ENCODE results near the gene PARL. TPM values are rescaled to one million over a fixed set of nuclear protein-coding genes. Genes with fewer than 3 reads are reported as not detected.

The PARL gene
- total RNA-seq, 2 experiments from 2014 or later = 80.0 to 83.5 TPM

DNA sequence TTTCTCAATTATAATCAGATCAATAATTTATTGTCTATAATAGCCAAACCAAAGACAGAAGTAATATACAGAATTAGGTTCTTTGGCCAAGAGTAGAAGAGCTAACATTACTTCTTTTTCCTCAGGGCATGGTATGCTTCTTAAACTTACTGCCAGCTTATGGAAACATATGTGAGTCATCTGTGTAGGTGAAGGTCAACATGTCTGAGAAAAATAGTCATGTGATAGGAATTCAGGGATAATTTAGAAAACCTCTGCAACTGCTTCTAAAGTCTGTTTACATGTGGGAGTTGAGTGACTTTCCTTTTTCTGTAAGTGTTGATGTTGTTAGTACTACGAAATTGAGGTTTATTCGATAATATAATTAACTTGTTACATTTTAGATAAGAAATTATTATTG lies 40.1 kb downstream of the PARL start:
- Mint-ChIP-seq H3K4me1 (ENCODE audit: low read depth) (peaks cover 14% of the 10 kb centered on the region), H3K36me3 (ENCODE audit: low read depth) (peaks cover 33% of the 10 kb centered on the region)
- peak; percentile 65 for ATAC-seq

DNA sequence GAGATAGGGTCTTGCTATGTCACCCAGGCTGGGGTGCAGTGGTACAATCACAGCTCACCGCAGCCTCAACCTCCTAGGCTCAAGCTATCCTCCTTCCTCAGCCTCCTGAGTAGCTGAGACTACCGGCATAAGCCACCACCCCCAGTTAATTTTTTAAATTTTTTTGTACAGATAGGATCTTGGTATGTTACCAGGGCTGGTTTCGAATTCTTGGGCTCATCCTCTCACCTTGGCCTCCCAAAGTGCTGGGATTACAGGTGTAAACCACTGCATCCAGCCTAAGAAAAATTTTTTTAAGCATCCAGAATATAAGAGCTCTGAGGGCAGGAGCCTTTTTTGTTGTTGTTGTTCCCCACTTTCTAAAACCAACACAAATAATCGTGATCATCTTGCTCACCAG lies 44.9 kb downstream of the PARL start:
- intact Hi-C loops (cut with micrococcal nuclease) = no loop called here
- TF ChIP-seq, protein P1, sequence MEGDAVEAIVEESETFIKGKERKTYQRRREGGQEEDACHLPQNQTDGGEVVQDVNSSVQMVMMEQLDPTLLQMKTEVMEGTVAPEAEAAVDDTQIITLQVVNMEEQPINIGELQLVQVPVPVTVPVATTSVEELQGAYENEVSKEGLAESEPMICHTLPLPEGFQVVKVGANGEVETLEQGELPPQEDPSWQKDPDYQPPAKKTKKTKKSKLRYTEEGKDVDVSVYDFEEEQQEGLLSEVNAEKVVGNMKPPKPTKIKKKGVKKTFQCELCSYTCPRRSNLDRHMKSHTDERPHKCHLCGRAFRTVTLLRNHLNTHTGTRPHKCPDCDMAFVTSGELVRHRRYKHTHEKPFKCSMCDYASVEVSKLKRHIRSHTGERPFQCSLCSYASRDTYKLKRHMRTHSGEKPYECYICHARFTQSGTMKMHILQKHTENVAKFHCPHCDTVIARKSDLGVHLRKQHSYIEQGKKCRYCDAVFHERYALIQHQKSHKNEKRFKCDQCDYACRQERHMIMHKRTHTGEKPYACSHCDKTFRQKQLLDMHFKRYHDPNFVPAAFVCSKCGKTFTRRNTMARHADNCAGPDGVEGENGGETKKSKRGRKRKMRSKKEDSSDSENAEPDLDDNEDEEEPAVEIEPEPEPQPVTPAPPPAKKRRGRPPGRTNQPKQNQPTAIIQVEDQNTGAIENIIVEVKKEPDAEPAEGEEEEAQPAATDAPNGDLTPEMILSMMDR (IDR thresholded peaks at IDR 0.05) = no peak
- H3K36me3 Mint-ChIP-seq (ENCODE audit: low read depth) = peaks cover 23% of the 10 kb centered on the region
- no peak overlapping the region for H3K27ac Mint-ChIP-seq
- no peaks in the 10 kb centered on the region for H3K27me3 Mint-ChIP-seq
- peaks cover 5% of the 10 kb centered on the region for H3K4me1 Mint-ChIP-seq (ENCODE audit: low read depth)
- H3K9me3 Mint-ChIP-seq = no peaks in the 10 kb centered on the region
- DNase-seq = no peak
- no peak overlapping the region for H3K4me3 Mint-ChIP-seq
- CTCF ChIA-PET = interaction anchor here (1.1 kb wide), 1 partner anchor 16 kb away, joined by 3 read pairs; no protein-coding TSS in a partner anchor
- ATAC-seq = no peak
- POLR2A ChIA-PET = interaction anchor here (1.2 kb wide), 1 partner anchor 13 kb away, joined by 3 read pairs; no protein-coding TSS in a partner anchor

More for the DNA sequence above, 40.1 kb downstream of the PARL start:
- ChIA-PET POLR2A (interaction anchor here (0.6 kb wide), 1 partner anchor 285 kb away, joined by 3 read pairs; no protein-coding TSS in a partner anchor), CTCF (interaction anchor here (0.9 to 1.7 kb wide), 2 partner anchors 40 to 78 kb away, joined by 3 to 8 read pairs; partner anchors contain the start of gene PARL)
- Mint-ChIP-seq H3K27ac (peak overlapping the region; percentile 2), H3K4me3 (no peak overlapping the region), H3K9me3 (no peaks in the 10 kb centered on the region), H3K27me3 (no peaks in the 10 kb centered on the region)
- TF ChIP-seq, protein P1 (IDR thresholded peaks at IDR 0.05) = no peak
- intact Hi-C loops (cut with micrococcal nuclease) = no loop called here
- no peak for DNase-seq

DNA sequence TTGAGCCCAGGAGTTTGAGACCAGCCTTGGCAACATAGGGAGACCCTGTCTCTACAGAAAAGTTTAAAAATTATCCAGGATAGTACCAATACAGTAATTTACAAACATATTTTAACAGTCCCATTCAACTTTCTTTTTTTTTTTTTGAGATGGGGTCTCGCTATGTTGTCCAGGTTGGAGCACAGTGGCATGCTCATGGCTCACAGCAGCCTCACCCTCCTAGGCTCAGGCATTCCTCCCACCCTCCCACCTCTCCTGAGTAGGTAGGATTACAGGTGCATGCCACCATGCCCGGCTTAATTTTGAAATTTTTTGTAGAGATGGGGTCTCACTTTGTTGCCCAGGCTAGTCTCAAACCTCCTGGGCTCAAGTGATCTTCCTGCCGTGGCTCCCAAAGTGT lies 46.8 kb downstream of the PARL start:
- Mint-ChIP-seq H3K4me3 (no peak overlapping the region), H3K27me3 (no peaks in the 10 kb centered on the region), H3K9me3 (no peaks in the 10 kb centered on the region), H3K27ac (no peak overlapping the region), H3K4me1 (ENCODE audit: low read depth) (no peaks in the 10 kb centered on the region), H3K36me3 (ENCODE audit: low read depth) (peaks cover 24% of the 10 kb centered on the region)
- ATAC-seq (no peak), DNase-seq (no peak)
- ChIA-PET CTCF (no interaction called here), POLR2A (no interaction called here)
- intact Hi-C loops (cut with micrococcal nuclease) = no loop called here
- TF ChIP-seq, protein P1 (IDR thresholded peaks at IDR 0.05) = no peak

DNA sequence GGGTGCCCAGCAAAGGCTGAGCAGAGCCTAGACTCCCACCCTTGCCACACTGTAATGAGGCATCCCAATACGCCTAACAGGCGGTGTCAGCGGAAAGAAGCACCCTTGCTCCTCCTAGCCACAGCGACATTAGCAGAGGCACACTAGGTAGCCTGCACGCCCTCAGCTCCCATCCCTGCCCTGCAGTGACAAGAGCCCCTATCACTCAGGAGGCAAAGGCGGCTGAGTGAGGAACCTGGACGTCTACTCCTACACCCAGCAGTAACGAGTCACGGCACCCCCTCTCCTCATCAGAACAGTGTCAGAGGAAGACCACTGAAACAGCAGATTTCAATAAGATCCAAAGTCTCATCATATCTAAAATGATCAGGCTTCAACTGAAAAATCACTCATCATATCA lies 47.3 kb downstream of the PARL start:
- no peak for DNase-seq
- H3K36me3 Mint-ChIP-seq (ENCODE audit: low read depth) = peaks cover 24% of the 10 kb centered on the region
- CTCF ChIA-PET = no interaction called here

DNA sequence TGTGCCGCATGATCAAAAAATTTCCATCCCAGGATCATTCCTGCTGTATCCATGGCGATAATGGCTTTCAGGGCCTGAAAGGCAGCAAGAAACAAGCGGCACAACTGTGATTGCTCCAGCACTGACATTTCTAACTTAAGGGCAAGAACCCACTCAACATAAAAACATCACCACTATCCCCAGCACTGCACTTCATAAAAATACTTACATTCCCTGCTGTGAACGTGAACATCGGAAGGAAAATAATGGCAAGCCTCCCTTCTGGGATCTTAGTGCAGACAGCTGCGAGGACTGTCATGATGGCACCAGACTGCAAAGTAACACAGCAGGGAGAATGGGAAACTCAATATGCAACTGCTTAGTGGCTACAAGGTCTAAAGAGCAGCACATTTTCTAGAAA lies 51.2 kb downstream of the PARL start:
- Mint-ChIP-seq H3K4me1 (ENCODE audit: low read depth) (no peaks in the 10 kb centered on the region), H3K36me3 (ENCODE audit: low read depth) (peaks cover 3% of the 10 kb centered on the region), H3K27me3 (no peaks in the 10 kb centered on the region), H3K9me3 (no peaks in the 10 kb centered on the region), H3K27ac (no peak overlapping the region), H3K4me3 (no peak overlapping the region)
- TF ChIP-seq, protein P1 (IDR thresholded peaks at IDR 0.05) = no peak
- no peak for ATAC-seq
- no peak for DNase-seq
- intact Hi-C loops (cut with micrococcal nuclease) = no loop called here
- CTCF ChIA-PET = interaction anchor here (1.7 kb wide), 1 partner anchor 51 kb away, joined by 6 read pairs; the partner anchor contains the start of gene PARL
- POLR2A ChIA-PET = interaction anchor here (1.5 kb wide), 1 partner anchor 23 kb away, joined by 3 read pairs; no protein-coding TSS in a partner anchor

More for the DNA sequence above, 47.3 kb downstream of the PARL start:
- intact Hi-C loops (cut with micrococcal nuclease) = no loop called here
- no peaks in the 10 kb centered on the region for H3K4me1 Mint-ChIP-seq (ENCODE audit: low read depth)
- H3K27ac Mint-ChIP-seq = no peak overlapping the region
- no peak overlapping the region for H3K4me3 Mint-ChIP-seq
- H3K9me3 Mint-ChIP-seq = no peaks in the 10 kb centered on the region
- ATAC-seq = no peak
- H3K27me3 Mint-ChIP-seq = no peaks in the 10 kb centered on the region
- TF ChIP-seq, protein P1 (IDR thresholded peaks at IDR 0.05) = no peak
- POLR2A ChIA-PET = no interaction called here

Data from activated CD8-positive, alpha-beta T cell treated with anti-CD3 and anti-CD28 coated beads for 36 hours (primary cell).